Astrocyte (in vitro differentiated cells and primary cell): Measurements from ENCODE around the gene WBP1L. TPM values are rescaled to one million over a fixed set of nuclear protein-coding genes. Genes with fewer than 3 reads are reported as not detected.
A peak's percentile ranks its signal among the peaks of the same experiment; 100 is the strongest.

Source experiments
- DNase-seq: peaks from one replicate; pipeline ENCODE4 v3.0.0-alpha.2; 2010; ENCODE audit warnings: low read depth
- FAIRE-seq: peaks from 2 replicates; lab custom pipeline; 2011; peaks lifted over from hg19 to GRCh38; lab: Jason Lieb, UNC
- H2AFZ ChIP-seq: 2 replicates; pipeline ENCODE4 v1.6.0; 2012; ENCODE audit warnings: low read depth, low read length, inconsistent platforms
- H3K27ac ChIP-seq: 2 replicates; pipeline ENCODE4 v1.5.1; 2011; ENCODE audit warnings: low read depth, low read length, inconsistent platforms
- H3K27me3 ChIP-seq: 2 replicates; pipeline ENCODE4 v1.6.0; 2011; ENCODE audit warnings: low read length, inconsistent platforms; ENCODE audit not compliant: insufficient read depth
- H3K36me3 ChIP-seq: 2 replicates; pipeline ENCODE4 v1.5.1; 2011; ENCODE audit warnings: low read length, inconsistent platforms; ENCODE audit not compliant: insufficient read depth
- H3K4me1 ChIP-seq: 2 replicates; pipeline ENCODE4 v1.5.1; 2011; ENCODE audit warnings: low read length, inconsistent platforms; ENCODE audit not compliant: insufficient read depth
- H3K4me2 ChIP-seq: 2 replicates; pipeline ENCODE4 v1.6.0; 2012; ENCODE audit warnings: low read length, inconsistent platforms
- H3K4me3 ChIP-seq: 2 replicates; pipeline ENCODE4 v1.5.1; 2011; ENCODE audit warnings: low read depth, mild to moderate bottlenecking, low read length, inconsistent platforms; ENCODE audit not compliant: insufficient read depth
- H3K79me2 ChIP-seq: 2 replicates; pipeline ENCODE4 v1.6.0; 2012; ENCODE audit warnings: mild to moderate bottlenecking, low read length, inconsistent platforms; ENCODE audit not compliant: insufficient read depth
- H3K9ac ChIP-seq: 2 replicates; pipeline ENCODE4 v1.6.0; 2012; ENCODE audit warnings: mild to moderate bottlenecking, low read length, inconsistent platforms
- H3K9me3 ChIP-seq: 2 replicates; pipeline ENCODE4 v1.5.1; 2012; ENCODE audit warnings: low read depth, mild to moderate bottlenecking, low read length, inconsistent platforms; ENCODE audit not compliant: insufficient read depth
- H4K20me1 ChIP-seq: 2 replicates; pipeline ENCODE4 v1.6.0; 2012; ENCODE audit warnings: low read length, inconsistent platforms; ENCODE audit not compliant: insufficient read depth
- H3K27ac Mint-ChIP-seq: one replicate; pipeline ENCODE4 v1.8.0; 2021; ENCODE audit warnings: mild to moderate bottlenecking, mixed read lengths; ENCODE audit not compliant: unreplicated experiment
- H3K27me3 Mint-ChIP-seq: one replicate; pipeline ENCODE4 v1.8.0; 2021; ENCODE audit warnings: low read depth, mixed read lengths; ENCODE audit not compliant: unreplicated experiment
- H3K36me3 Mint-ChIP-seq: one replicate; pipeline ENCODE4 v1.8.0; 2021; ENCODE audit warnings: low read depth, mixed read lengths; ENCODE audit not compliant: unreplicated experiment
- H3K4me1 Mint-ChIP-seq: one replicate; pipeline ENCODE4 v1.8.0; 2021; ENCODE audit warnings: low read depth, mixed read lengths; ENCODE audit not compliant: unreplicated experiment
- H3K4me3 Mint-ChIP-seq: one replicate; pipeline ENCODE4 v1.8.0; 2021; ENCODE audit warnings: mild to moderate bottlenecking, moderate library complexity, mixed read lengths; ENCODE audit not compliant: unreplicated experiment
- H3K9me3 Mint-ChIP-seq: one replicate; pipeline ENCODE4 v1.8.0; 2021; ENCODE audit warnings: mild to moderate bottlenecking, mixed read lengths; ENCODE audit not compliant: unreplicated experiment
- CTCF ChIP-seq: IDR thresholded peaks from 2 replicates; pipeline ENCODE4 v1.5.1; 2011; ENCODE audit warnings: low read depth, mild to moderate bottlenecking, inconsistent platforms, low read length, moderate library complexity; ENCODE audit not compliant: insufficient read depth
- EZH2 ChIP-seq: IDR thresholded peaks from 2 replicates; pipeline ENCODE4 v1.6.1; 2012; ENCODE audit warnings: mild to moderate bottlenecking, low read length, inconsistent platforms; ENCODE audit not compliant: insufficient read depth
- total RNA-seq: library from RNA; stranded (reverse); gene quantifications from 2 replicates; pipeline ENCODE4 v1.2.1, GENCODE V29; 2021

The WBP1L gene
- total RNA-seq, 1 donor from 2014 or later: 73.6 TPM

DNA sequence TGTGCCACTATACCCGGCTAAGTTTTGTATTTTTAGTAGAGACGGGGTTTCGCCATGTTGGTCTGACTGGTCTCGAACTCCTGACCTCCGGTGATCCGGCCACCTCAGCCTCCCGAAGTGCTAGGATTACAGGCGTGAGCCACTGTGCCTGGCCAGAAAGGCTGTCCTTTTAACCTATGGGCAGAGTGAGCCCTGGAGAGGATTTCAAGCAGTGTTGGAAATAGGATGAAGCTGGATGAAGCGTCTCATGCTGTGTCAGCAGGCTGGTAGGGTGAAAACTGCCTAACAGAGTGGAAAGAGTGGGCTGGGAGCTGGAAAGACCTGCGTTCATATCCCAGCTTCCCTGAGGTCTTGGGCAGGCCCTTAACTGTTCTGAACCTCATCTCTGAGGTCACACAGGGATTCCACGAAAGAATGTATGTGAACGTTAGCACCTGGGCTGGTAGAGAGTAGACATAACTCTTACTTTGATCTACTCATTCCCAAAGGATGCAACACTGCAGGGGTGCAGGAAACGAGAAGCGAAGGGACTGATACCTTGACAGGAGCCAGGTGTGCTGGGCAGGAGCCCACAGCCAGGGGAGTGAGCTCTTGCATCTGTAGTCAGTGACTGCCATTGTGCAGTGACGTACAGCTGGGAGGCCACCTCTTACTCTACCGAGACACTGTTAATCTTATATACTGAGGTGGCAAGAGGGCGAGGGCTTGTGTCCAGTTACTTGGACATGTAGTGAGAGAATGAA is 34.1 kb downstream of the WBP1L start:
- Histone ChIP-seq H4K20me1 (peaks cover 37% of the 10 kb centered on the region), H3K36me3 (no peaks in the 10 kb centered on the region), H3K4me2 (peak overlapping the region; percentile 91), H3K9ac (peak overlapping the region; percentile 93), H3K79me2 (peaks cover 66% of the 10 kb centered on the region), H3K4me3 (no peak overlapping the region), H3K4me1 (peaks cover 85% of the 10 kb centered on the region), H3K27ac (peak overlapping the region; percentile 97), H2AFZ (no peak overlapping the region), H3K9me3 (no peaks in the 10 kb centered on the region), H3K27me3 (no peaks in the 10 kb centered on the region)
- no peaks in the 10 kb centered on the region for H3K9me3 Mint-ChIP-seq
- H3K4me3 Mint-ChIP-seq: peak overlapping the region; percentile 77
- H3K27ac Mint-ChIP-seq: peak overlapping the region; percentile 96
- DNase-seq (no peak), FAIRE-seq (no peak)
- TF ChIP-seq CTCF (no peak), EZH2 (no peak)
- no peaks in the 10 kb centered on the region for H3K27me3 Mint-ChIP-seq
- peaks cover 2% of the 10 kb centered on the region for H3K36me3 Mint-ChIP-seq
- H3K4me1 Mint-ChIP-seq: peaks cover 67% of the 10 kb centered on the region

- H3K27ac Mint-ChIP-seq: peak overlapping the region; percentile 96
- H2AFZ ChIP-seq: no peak overlapping the region
- TF ChIP-seq CTCF (no peak), EZH2 (no peak)
- H3K36me3 ChIP-seq: no peaks in the 10 kb centered on the region
- peaks cover 46% of the 10 kb centered on the region for H4K20me1 ChIP-seq
- H3K4me3 Mint-ChIP-seq: peak overlapping the region; percentile 77
- H3K4me3 ChIP-seq: no peak overlapping the region
- no peak for FAIRE-seq
- no peaks in the 10 kb centered on the region for H3K9me3 Mint-ChIP-seq
- H3K9me3 ChIP-seq: no peaks in the 10 kb centered on the region
- H3K36me3 Mint-ChIP-seq: peaks cover 2% of the 10 kb centered on the region
- H3K9ac ChIP-seq: no peak overlapping the region
- peaks cover 68% of the 10 kb centered on the region for H3K79me2 ChIP-seq
- peaks cover 69% of the 10 kb centered on the region for H3K4me1 Mint-ChIP-seq
- DNase-seq: no peak
- H3K27ac ChIP-seq: no peak overlapping the region
- peak overlapping the region; percentile 91 for H3K4me2 ChIP-seq
- H3K4me1 ChIP-seq: peaks cover 87% of the 10 kb centered on the region
- no peaks in the 10 kb centered on the region for H3K27me3 Mint-ChIP-seq
- H3K27me3 ChIP-seq: no peaks in the 10 kb centered on the region
Observed at GRCh38 chr10:102778781-102779180, 35.0 kb downstream of the WBP1L start.
